SK-N-SH treated with all-trans-retinoic acid at 6 μM for 48 hours (cell line): ENCODE measurements around the gene IFIT5.
"Not testable (repeated sequence)": the region's sequence is repeated elsewhere in the genome, so short reads cannot be mapped to it uniquely, and the experiment has no call there.

Experiments used
- ISL1 ChIP-seq: fragments of 250-450 bp; sonication (Bioruptor Pico); IDR thresholded peaks from 2 replicates; pipeline ENCODE4 v2.1.2; 2022; ENCODE audit warnings: mild to moderate bottlenecking, moderate library complexity
- PATZ1 ChIP-seq: fragments of 250-450 bp; sonication (Bioruptor Pico); IDR thresholded peaks from 2 replicates; pipeline ENCODE4 v1.8.0; 2020; ENCODE audit warnings: mild to moderate bottlenecking, moderate library complexity, borderline replicate concordance
- RARB ChIP-seq: fragments of 250-450 bp; sonication (Bioruptor Pico); IDR thresholded peaks from 2 replicates; pipeline ENCODE4 v1.8.0; 2021; ENCODE audit warnings: mild to moderate bottlenecking, moderate library complexity
- ZFP3 ChIP-seq: fragments of 250-450 bp; sonication (Bioruptor Pico); IDR thresholded peaks from 2 replicates; pipeline ENCODE4 v1.5.0; 2020; ENCODE audit warnings: mild to moderate bottlenecking, moderate library complexity
- ZNF565 ChIP-seq: fragments of 450-650 bp; formaldehyde crosslinking; conservative IDR thresholded peaks from 2 replicates; pipeline ENCODE4 v1.5.0; 2020; ENCODE audit warnings: low read depth, mild to moderate bottlenecking, moderate library complexity

GRCh38 chr10:89444819-89445218 is 30.5 kb downstream of the IFIT5 start:
- TF ChIP-seq ZNF565 (CRISPR knock-in tag); ISL1; PATZ1 (CRISPR knock-in tag); RARB; ZFP3 (CRISPR knock-in tag): not testable (repeated sequence)
